Measurements from ENCODE around the gene TASP1.

- TF ChIP-seq POLR2AphosphoS5 (IDR thresholded peaks at IDR 0.05; ENCODE audit: low read depth, low read length) (no peak), POLR2A (IDR thresholded peaks at IDR 0.05; ENCODE audit: low read depth, low read length) (no peak)
Measured at GRCh38 chr20:13613917-13614316, 24.8 kb downstream of the TASP1 start.

Data from GM12892 (cell line).